Keratinocyte (primary cell): ENCODE data around the gene METTL1. TPM values are rescaled to one million over a fixed set of nuclear protein-coding genes. Genes with fewer than 3 reads are reported as not detected.

ENCODE experiments used
- DNase-seq: peaks from one replicate; pipeline ENCODE4 v3.0.0-alpha.2; 2011; ENCODE audit warnings: low read depth, missing footprints, low spot score
- FAIRE-seq: peaks from 2 replicates; lab custom pipeline; 2011; peaks lifted over from hg19 to GRCh38; lab: Jason Lieb, UNC
- H2AFZ ChIP-seq: 2 replicates; pipeline ENCODE4 v1.6.0; 2012; ENCODE audit warnings: low read length, control low read depth, inconsistent platforms; ENCODE audit not compliant: control insufficient read depth
- H3K27ac ChIP-seq: 2 replicates; pipeline ENCODE4 v1.5.1; 2011; ENCODE audit warnings: low read length; ENCODE audit not compliant: control insufficient read depth, insufficient read depth
- H3K27me3 ChIP-seq: 3 replicates; pipeline ENCODE4 v1.6.0; 2011; ENCODE audit warnings: low read length; ENCODE audit not compliant: control insufficient read depth, insufficient read depth; ENCODE audit errors: extremely low read depth
- H3K36me3 ChIP-seq, 2 experiments: 2 replicates in 1 of 2; 3 replicates in 1 of 2; pipeline ENCODE4 v1.5.1; 2011; ENCODE audit warnings: low read length in 2 of 2, mild to moderate bottlenecking in 1 of 2; ENCODE audit not compliant: control insufficient read depth in 2 of 2, insufficient read depth in 2 of 2; ENCODE audit errors: extremely low read depth in 1 of 2
- H3K4me1 ChIP-seq: 3 replicates; pipeline ENCODE4 v1.5.1; 2011; ENCODE audit warnings: low read length; ENCODE audit not compliant: control insufficient read depth, insufficient read depth; ENCODE audit errors: extremely low read depth
- H3K4me2 ChIP-seq: 3 replicates; pipeline ENCODE4 v1.6.0; 2011; ENCODE audit warnings: low read depth, low read length; ENCODE audit not compliant: control insufficient read depth, insufficient read depth; ENCODE audit errors: extremely low read depth
- H3K4me3 ChIP-seq, 3 experiments: fragments of 200-600 bp in 1 of 3; sonication (generic) in 1 of 3; 2 replicates in 2 of 3; 3 replicates in 1 of 3; pipeline ENCODE4 v1.5.1; 2011 to 2016; ENCODE audit warnings: low read length in 3 of 3, mild to moderate bottlenecking in 3 of 3, control low read depth in 2 of 3, inconsistent platforms in 1 of 3, low read depth in 1 of 3, mixed read lengths in 1 of 3, mixed run types in 1 of 3, moderate library complexity in 1 of 3; ENCODE audit not compliant: control insufficient read depth in 2 of 3, insufficient read depth in 2 of 3; ENCODE audit errors: extremely low read depth in 1 of 3
- H3K79me2 ChIP-seq: 2 replicates; pipeline ENCODE4 v1.6.0; 2012; ENCODE audit warnings: low read length; ENCODE audit not compliant: control insufficient read depth, insufficient read depth
- H3K9ac ChIP-seq: 3 replicates; pipeline ENCODE4 v1.6.0; 2011; ENCODE audit warnings: low read length; ENCODE audit not compliant: control insufficient read depth, insufficient read depth; ENCODE audit errors: extremely low read depth
- H3K9me1 ChIP-seq: 3 replicates; pipeline ENCODE4 v1.6.0; 2011; ENCODE audit warnings: low read length; ENCODE audit not compliant: control insufficient read depth, insufficient read depth; ENCODE audit errors: extremely low read depth
- H3K9me3 ChIP-seq: 2 replicates; pipeline ENCODE4 v1.5.1; 2012; ENCODE audit warnings: low read depth, low read length; ENCODE audit not compliant: control insufficient read depth
- H4K20me1 ChIP-seq: 3 replicates; pipeline ENCODE4 v1.6.0; 2011; ENCODE audit warnings: low read length; ENCODE audit not compliant: control insufficient read depth, insufficient read depth; ENCODE audit errors: extremely low read depth
- EZH2 ChIP-seq: IDR thresholded peaks from one replicate; pipeline ENCODE4 v1.6.1; 2012; ENCODE audit warnings: inconsistent platforms, mild to moderate bottlenecking, low read length, moderate library complexity
- dilution Hi-C: fragments of 300-500 bp; cut with MboI; formaldehyde crosslinking; loops from one replicate; pipeline ENCODE4 v1.7.0; 2020; ENCODE audit warnings: low sequenced_read_pairs; ENCODE audit not compliant: extremely low pct_ligation_motif_present
- polyA plus RNA-seq, 5 experiments: library from polyadenylated mRNA; depleted of rRNA in 3 of 5; stranded (reverse) in 3 of 5; stranded (forward) in 1 of 5; unstranded in 1 of 5; fragments of >200 nt; gene quantifications; 1 replicate in 1 of 5; 2 replicates in 3 of 5; 3 replicates in 1 of 5; pipeline versions ENCODE4 v1.2.1 to v1.2.3, GENCODE V29; 2011 to 2012; ENCODE audit warnings: missing spikeins in 2 of 5, low read depth in 1 of 5, low replicate concordance in 1 of 5
- TF ChIP-seq, protein P1 (sequence below), 3 experiments: IDR thresholded peaks in 1 of 3; conservative IDR thresholded peaks in 1 of 3; optimal IDR thresholded peaks in 1 of 3; 2 replicates in 2 of 3; 3 replicates in 1 of 3; pipeline versions ENCODE3 to v1.5.1; 2011; ENCODE audit warnings: low read length in 3 of 3, mild to moderate bottlenecking in 3 of 3, moderate library complexity in 2 of 3, control low read depth in 1 of 3, inconsistent platforms in 1 of 3; ENCODE audit not compliant: insufficient read depth in 2 of 3; ENCODE audit errors: extremely low read depth in 1 of 3

METTL1 gene
- polyA plus RNA-seq, 1 donor (not counting 4 experiments of a cell fraction or from before 2014, with no cell fraction given), result 24.5 TPM

DNA sequence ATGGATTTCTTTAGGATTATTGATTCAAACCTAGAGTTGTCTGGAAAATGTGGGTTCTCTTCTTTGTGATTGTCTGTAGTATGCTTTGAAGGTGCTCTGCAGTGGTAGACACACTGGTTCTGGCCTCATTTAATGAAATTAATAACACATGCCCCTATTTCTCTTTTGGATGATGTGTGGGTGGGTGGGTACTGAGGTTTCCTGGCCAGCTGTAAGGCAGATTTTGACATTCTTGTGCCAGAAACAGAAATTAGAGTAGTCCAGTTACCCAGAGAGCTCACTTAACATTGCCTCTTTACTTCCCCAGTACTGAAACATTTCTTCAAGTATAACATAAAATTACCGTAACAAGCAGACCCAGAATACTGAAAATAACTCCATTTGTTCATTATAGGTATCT, 25.1 kb upstream of the METTL1 start:
- dilution Hi-C loops, result no loop called here
- Histone ChIP-seq H3K36me3 (peaks cover 14 to 16% of the 10 kb centered on the region in 2 experiments), H3K9ac (no peak overlapping the region), H3K27me3 (no peaks in the 10 kb centered on the region), H3K9me3 (no peaks in the 10 kb centered on the region), H3K9me1 (no peaks in the 10 kb centered on the region), H3K4me2 (no peak overlapping the region), H4K20me1 (no peaks in the 10 kb centered on the region), H2AFZ (no peak overlapping the region), H3K27ac (no peak overlapping the region), H3K4me3 (no peak overlapping the region), H3K4me1 (peaks cover 19% of the 10 kb centered on the region), H3K79me2 (no peaks in the 10 kb centered on the region)
- no peak for TF ChIP-seq EZH2
- TF ChIP-seq, protein P1, sequence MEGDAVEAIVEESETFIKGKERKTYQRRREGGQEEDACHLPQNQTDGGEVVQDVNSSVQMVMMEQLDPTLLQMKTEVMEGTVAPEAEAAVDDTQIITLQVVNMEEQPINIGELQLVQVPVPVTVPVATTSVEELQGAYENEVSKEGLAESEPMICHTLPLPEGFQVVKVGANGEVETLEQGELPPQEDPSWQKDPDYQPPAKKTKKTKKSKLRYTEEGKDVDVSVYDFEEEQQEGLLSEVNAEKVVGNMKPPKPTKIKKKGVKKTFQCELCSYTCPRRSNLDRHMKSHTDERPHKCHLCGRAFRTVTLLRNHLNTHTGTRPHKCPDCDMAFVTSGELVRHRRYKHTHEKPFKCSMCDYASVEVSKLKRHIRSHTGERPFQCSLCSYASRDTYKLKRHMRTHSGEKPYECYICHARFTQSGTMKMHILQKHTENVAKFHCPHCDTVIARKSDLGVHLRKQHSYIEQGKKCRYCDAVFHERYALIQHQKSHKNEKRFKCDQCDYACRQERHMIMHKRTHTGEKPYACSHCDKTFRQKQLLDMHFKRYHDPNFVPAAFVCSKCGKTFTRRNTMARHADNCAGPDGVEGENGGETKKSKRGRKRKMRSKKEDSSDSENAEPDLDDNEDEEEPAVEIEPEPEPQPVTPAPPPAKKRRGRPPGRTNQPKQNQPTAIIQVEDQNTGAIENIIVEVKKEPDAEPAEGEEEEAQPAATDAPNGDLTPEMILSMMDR (optimal IDR thresholded peaks at IDR 0.05 in 1 of 3, IDR thresholded peaks at IDR 0.05 in 1 of 3, conservative IDR thresholded peaks at IDR 0.05 in 1 of 3; ENCODE audit: extremely low read depth in 1 of 3, insufficient read depth in 2 of 3, low read length in 3 of 3), result no peak
- DNase-seq (no peak), FAIRE-seq (no peak)

DNA sequence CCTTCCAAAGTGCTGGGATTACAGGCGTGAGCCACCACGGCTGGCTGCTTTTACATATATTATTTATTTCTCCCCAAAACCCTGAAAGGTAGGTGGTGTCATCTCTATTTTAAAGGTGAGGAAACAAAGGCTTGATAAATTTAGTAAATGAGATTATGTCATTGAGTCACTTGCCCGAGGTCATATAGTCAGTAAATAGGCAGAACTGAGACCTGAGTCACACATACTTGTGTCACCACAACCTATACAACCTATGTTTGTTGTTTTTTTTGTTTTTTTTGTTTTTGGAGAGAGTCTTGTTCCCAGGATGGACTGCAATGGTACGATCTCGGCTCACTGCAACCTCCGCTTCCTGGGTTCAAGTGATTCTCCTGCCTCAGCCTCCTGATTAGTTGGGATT, 23.4 kb upstream of the METTL1 start:
- Histone ChIP-seq H3K9ac (no peak overlapping the region), H3K27me3 (no peaks in the 10 kb centered on the region), H3K4me2 (no peak overlapping the region), H3K4me1 (peaks cover 19% of the 10 kb centered on the region), H4K20me1 (no peaks in the 10 kb centered on the region), H3K9me3 (no peaks in the 10 kb centered on the region), H3K27ac (peak overlapping the region; percentile 64), H3K36me3 (peaks cover 12 to 22% of the 10 kb centered on the region in 2 experiments), H3K4me3 (no peak overlapping the region), H3K79me2 (no peaks in the 10 kb centered on the region), H2AFZ (no peak overlapping the region), H3K9me1 (no peaks in the 10 kb centered on the region)
- FAIRE-seq (no peak), DNase-seq (peak; percentile 53)
- dilution Hi-C loops, result no loop called here
- TF ChIP-seq, protein P1 (optimal IDR thresholded peaks at IDR 0.05 in 1 of 3, IDR thresholded peaks at IDR 0.05 in 1 of 3, conservative IDR thresholded peaks at IDR 0.05 in 1 of 3; ENCODE audit: extremely low read depth in 1 of 3, insufficient read depth in 2 of 3, low read length in 3 of 3), result no peak
- TF ChIP-seq EZH2, result no peak
